ENCODE results near the gene ACCS. TPM values are rescaled to one million over a fixed set of nuclear protein-coding genes. Genes with fewer than 3 reads are reported as not detected.

The ACCS gene
- total and polyA plus RNA-seq, 9 of the 15 experiments (the other 6 are each of a cell fraction or from before 2014, with no cell fraction given), result 4.2 to 25.9 (median 16.3) TPM

DNA sequence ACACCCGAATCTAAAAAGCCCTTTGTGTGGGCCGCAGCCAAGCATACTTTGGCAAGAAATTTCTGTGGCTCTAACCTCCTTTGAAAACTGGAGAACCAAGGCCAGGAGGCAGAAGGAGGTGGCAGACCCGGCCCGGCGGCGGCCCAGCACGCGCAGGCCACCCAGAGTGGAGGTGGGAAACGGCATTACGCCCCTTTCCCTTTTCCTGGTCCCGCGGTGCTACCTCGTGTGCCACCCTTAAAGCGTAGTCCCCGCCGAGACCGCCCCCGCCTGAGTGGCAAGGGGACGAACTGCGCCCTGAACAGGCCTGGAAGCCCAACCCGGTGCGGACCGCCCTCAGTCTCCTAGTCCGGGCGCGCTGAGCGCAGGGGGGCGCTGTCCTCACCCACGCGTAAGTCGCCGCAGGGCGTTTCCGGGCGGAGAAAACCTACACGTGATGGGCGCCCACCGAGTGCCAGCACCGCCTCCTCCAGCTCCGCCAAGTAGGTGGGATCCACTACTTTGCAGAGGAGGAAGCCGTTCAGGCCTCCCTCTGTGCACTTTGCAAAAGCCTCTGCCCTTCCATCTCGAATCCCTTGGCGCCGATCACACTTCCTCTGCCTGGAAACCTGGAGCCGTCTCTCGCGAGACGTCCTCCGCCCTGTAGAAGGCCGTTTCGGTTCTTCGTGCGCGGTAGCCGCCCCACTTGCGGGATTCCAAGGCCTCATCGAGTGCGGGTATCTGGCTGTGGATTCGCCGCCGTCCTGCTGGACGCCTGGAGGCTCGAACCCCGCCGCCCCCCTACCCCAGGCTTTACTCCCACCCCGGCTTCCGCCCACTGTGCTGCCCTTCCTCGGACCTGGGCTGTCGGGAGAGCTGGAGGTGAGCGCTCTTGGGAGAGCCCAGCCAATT lies at the start of gene ACCS (continued):
- TF ChIP-seq, protein P1, sequence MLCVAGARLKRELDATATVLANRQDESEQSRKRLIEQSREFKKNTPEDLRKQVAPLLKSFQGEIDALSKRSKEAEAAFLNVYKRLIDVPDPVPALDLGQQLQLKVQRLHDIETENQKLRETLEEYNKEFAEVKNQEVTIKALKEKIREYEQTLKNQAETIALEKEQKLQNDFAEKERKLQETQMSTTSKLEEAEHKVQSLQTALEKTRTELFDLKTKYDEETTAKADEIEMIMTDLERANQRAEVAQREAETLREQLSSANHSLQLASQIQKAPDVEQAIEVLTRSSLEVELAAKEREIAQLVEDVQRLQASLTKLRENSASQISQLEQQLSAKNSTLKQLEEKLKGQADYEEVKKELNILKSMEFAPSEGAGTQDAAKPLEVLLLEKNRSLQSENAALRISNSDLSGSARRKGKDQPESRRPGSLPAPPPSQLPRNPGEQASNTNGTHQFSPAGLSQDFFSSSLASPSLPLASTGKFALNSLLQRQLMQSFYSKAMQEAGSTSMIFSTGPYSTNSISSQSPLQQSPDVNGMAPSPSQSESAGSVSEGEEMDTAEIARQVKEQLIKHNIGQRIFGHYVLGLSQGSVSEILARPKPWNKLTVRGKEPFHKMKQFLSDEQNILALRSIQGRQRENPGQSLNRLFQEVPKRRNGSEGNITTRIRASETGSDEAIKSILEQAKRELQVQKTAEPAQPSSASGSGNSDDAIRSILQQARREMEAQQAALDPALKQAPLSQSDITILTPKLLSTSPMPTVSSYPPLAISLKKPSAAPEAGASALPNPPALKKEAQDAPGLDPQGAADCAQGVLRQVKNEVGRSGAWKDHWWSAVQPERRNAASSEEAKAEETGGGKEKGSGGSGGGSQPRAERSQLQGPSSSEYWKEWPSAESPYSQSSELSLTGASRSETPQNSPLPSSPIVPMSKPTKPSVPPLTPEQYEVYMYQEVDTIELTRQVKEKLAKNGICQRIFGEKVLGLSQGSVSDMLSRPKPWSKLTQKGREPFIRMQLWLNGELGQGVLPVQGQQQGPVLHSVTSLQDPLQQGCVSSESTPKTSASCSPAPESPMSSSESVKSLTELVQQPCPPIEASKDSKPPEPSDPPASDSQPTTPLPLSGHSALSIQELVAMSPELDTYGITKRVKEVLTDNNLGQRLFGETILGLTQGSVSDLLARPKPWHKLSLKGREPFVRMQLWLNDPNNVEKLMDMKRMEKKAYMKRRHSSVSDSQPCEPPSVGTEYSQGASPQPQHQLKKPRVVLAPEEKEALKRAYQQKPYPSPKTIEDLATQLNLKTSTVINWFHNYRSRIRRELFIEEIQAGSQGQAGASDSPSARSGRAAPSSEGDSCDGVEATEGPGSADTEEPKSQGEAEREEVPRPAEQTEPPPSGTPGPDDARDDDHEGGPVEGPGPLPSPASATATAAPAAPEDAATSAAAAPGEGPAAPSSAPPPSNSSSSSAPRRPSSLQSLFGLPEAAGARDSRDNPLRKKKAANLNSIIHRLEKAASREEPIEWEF (CRISPR knock-in tag; IDR thresholded peaks at IDR 0.05), result no peak
- TF ChIP-seq FOXJ2 (tag; IDR thresholded peaks at IDR 0.05) (no peak), MAFK (IDR thresholded peaks at IDR 0.05; ENCODE audit: low read length) (no peak), ARID2 (IDR thresholded peaks at IDR 0.05) (0 out of 2 replicates have a peak, but pooled peaks have one; percentile 26), ZNF41 (CRISPR knock-in tag; conservative IDR thresholded peaks at IDR 0.05) (no peak), ZNF445 (CRISPR knock-in tag; IDR thresholded peaks at IDR 0.05; ENCODE audit: low read depth) (no peak), MCM7 (IDR thresholded peaks at IDR 0.05) (no peak), KDM4B (IDR thresholded peaks at IDR 0.05; ENCODE audit: borderline replicate concordance in 2 of 2, low read depth in 1 of 2) (peak in 1 of 2 experiments; percentile 65; a peak in 1 of 4 replicates), POLR2B (IDR thresholded peaks at IDR 0.05; ENCODE audit: low read depth, partially characterized antibody) (peak; percentile 78), C11orf30 (IDR thresholded peaks at IDR 0.05; ENCODE audit: low read depth) (peak; percentile 45), ZNF785 (CRISPR knock-in tag; IDR thresholded peaks at IDR 0.05) (no peak), ETV5 (CRISPR knock-in tag; IDR thresholded peaks at IDR 0.05; ENCODE audit: low read depth) (peak; percentile 77), ZNF444 (CRISPR knock-in tag; IDR thresholded peaks at IDR 0.05) (no peak), NCOA4 (IDR thresholded peaks at IDR 0.05; ENCODE audit: partially characterized antibody) (no peak), RNF2 (IDR thresholded peaks at IDR 0.05) (peak; percentile 60; the same call in 1 of the 2 replicates), CBX3 (IDR thresholded peaks at IDR 0.05; ENCODE audit: borderline replicate concordance in 1 of 2, low read length in 2 of 2) (peak in 1 of 2 experiments; percentile 91; a peak in 2 of 3 replicates), ZNF12 (CRISPR knock-in tag; IDR thresholded peaks at IDR 0.05) (no peak; the same call in 1 of the 2 replicates), CAMTA2 (CRISPR knock-in tag; conservative IDR thresholded peaks at IDR 0.05) (no peak), ZNF77 (CRISPR knock-in tag; IDR thresholded peaks at IDR 0.05) (no peak), E2F3 (CRISPR knock-in tag; IDR thresholded peaks at IDR 0.05) (no peak), HDGF (IDR thresholded peaks at IDR 0.05) (no peak)
- TF ChIP-seq, protein P2, sequence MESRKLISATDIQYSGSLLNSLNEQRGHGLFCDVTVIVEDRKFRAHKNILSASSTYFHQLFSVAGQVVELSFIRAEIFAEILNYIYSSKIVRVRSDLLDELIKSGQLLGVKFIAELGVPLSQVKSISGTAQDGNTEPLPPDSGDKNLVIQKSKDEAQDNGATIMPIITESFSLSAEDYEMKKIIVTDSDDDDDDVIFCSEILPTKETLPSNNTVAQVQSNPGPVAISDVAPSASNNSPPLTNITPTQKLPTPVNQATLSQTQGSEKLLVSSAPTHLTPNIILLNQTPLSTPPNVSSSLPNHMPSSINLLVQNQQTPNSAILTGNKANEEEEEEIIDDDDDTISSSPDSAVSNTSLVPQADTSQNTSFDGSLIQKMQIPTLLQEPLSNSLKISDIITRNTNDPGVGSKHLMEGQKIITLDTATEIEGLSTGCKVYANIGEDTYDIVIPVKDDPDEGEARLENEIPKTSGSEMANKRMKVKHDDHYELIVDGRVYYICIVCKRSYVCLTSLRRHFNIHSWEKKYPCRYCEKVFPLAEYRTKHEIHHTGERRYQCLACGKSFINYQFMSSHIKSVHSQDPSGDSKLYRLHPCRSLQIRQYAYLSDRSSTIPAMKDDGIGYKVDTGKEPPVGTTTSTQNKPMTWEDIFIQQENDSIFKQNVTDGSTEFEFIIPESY (CRISPR knock-in tag; IDR thresholded peaks at IDR 0.05), result peak; percentile 86
